GM12878 (cell line): Measurements from ENCODE around the gene MRPL22. TPM values are rescaled to one million over a fixed set of nuclear protein-coding genes. Genes with fewer than 3 reads are reported as not detected.

Experiments used
- ATAC-seq: fragments of 200-7000 bp; cut with Tn5 transposase; 3 replicates; pipeline ENCODE4 v1.9.1; 2020; ENCODE audit warnings: mild to moderate bottlenecking, moderate library complexity
- BruUV-seq: library from RNA; stranded (reverse); fragments of 400-500 nt; replicated peaks from 2 replicates; lab custom pipeline; 2021; lab: Mats Ljungman, UMichigan
- CTCF ChIA-PET: fragments of 300-600 bp; sonication (Branson Sonifier 250); formaldehyde crosslinking; extraction: SDS; loops from one replicate; lab custom pipeline; 2021; ENCODE audit warnings: inconsistent platforms; lab: Yijun Ruan, JAX
- POLR2A ChIA-PET: fragments of 350-600 bp; formaldehyde crosslinking; extraction: SDS; loops from one replicate; lab custom pipeline; 2021; ENCODE audit warnings: inconsistent platforms; lab: Charles Lee
- RAD21 ChIA-PET: fragments of 300-600 bp; sonication (Branson Sonifier 250); formaldehyde crosslinking; loops from one replicate; lab custom pipeline; 2023; ENCODE audit warnings: antibody characterized with exemption; ENCODE audit not compliant: unreplicated experiment; lab: Charles Lee
- SMC1A ChIA-PET: fragments of 300-600 bp; sonication (Branson Sonifier 250); formaldehyde crosslinking; loops from one replicate; lab custom pipeline; 2023; ENCODE audit not compliant: unreplicated experiment, uncharacterized antibody; lab: Charles Lee
- DNase-seq: peaks from one replicate; pipeline ENCODE4 v3.0.0-alpha.2; 2011; ENCODE audit warnings: low read depth, low spot score
- FAIRE-seq: peaks from 3 replicates; lab custom pipeline; 2011; peaks lifted over from hg19 to GRCh38; lab: Jason Lieb, UNC
- H2AFZ ChIP-seq: 2 replicates; pipeline ENCODE4 v1.6.0; 2011; ENCODE audit warnings: low read depth, low read length, control low read depth; ENCODE audit not compliant: control insufficient read depth
- H3K27ac ChIP-seq: 2 replicates; pipeline ENCODE4 v1.5.1; 2011; ENCODE audit warnings: control low read depth; ENCODE audit not compliant: control insufficient read depth, insufficient read depth
- H3K27me3 ChIP-seq, 2 experiments: replicated peaks in 1 of 2; 2 replicates each; pipeline versions ENCODE4 v1.6.0 to v1.6.1; 2011; ENCODE audit warnings: low read length in 1 of 2; ENCODE audit not compliant: control insufficient read depth in 2 of 2, insufficient read depth in 2 of 2
- H3K36me3 ChIP-seq, 2 experiments: 2 replicates each; pipeline ENCODE4 v1.5.1; 2011; ENCODE audit warnings: low read length in 1 of 2; ENCODE audit not compliant: control insufficient read depth in 2 of 2, insufficient read depth in 2 of 2
- H3K4me1 ChIP-seq: 2 replicates; pipeline ENCODE4 v1.6.1; 2011; ENCODE audit warnings: mild to moderate bottlenecking, low read length, moderate library complexity, mixed read lengths; ENCODE audit not compliant: control insufficient read depth, insufficient read depth
- H3K4me2 ChIP-seq: 2 replicates; pipeline ENCODE4 v1.6.0; 2011; ENCODE audit warnings: control low read depth; ENCODE audit not compliant: control insufficient read depth, insufficient read depth
- H3K4me3 ChIP-seq: fragments of 200-600 bp; sonication (generic); 2 replicates; pipeline ENCODE4 v1.5.1; 2016
- H3K79me2 ChIP-seq: 2 replicates; pipeline ENCODE4 v1.6.0; 2011; ENCODE audit warnings: low read length; ENCODE audit not compliant: control insufficient read depth, insufficient read depth
- H3K9ac ChIP-seq: 2 replicates; pipeline ENCODE4 v1.8.0; 2011; ENCODE audit warnings: low read length, control low read depth, mixed read lengths; ENCODE audit not compliant: control insufficient read depth, insufficient read depth
- H3K9me3 ChIP-seq: replicated peaks from 3 replicates; pipeline ENCODE4 v1.5.1; 2011; ENCODE audit warnings: mild to moderate bottlenecking, low read length; ENCODE audit not compliant: control insufficient read depth, insufficient read depth
- H4K20me1 ChIP-seq: 2 replicates; pipeline ENCODE4 v1.6.0; 2011; ENCODE audit not compliant: control insufficient read depth, insufficient read depth
- BCLAF1 ChIP-seq: fragments of 450-650 bp; IDR thresholded peaks from 2 replicates; pipeline ENCODE4 v1.6.1; 2017; ENCODE audit warnings: antibody characterized with exemption, mild to moderate bottlenecking, moderate library complexity
- BRCA1 ChIP-seq: IDR thresholded peaks from 2 replicates; pipeline ENCODE4 v1.6.1; 2011; ENCODE audit warnings: low read depth, low read length, improper control_type of control experiment
- CEBPB ChIP-seq, 2 experiments: fragments of 150-350 bp in 1 of 2; IDR thresholded peaks; 2 replicates each; pipeline ENCODE4 v1.6.1; 2012 to 2014; ENCODE audit warnings: low read depth in 2 of 2, low read length in 2 of 2, borderline replicate concordance in 1 of 2, inconsistent platforms in 1 of 2
- FOXK2 ChIP-seq: fragments of 450-650 bp; IDR thresholded peaks from 2 replicates; pipeline ENCODE4 v1.6.1; 2017; ENCODE audit warnings: mild to moderate bottlenecking, moderate library complexity
- GABPA ChIP-seq: IDR thresholded peaks from 2 replicates; pipeline ENCODE4 v1.6.1; 2014; ENCODE audit warnings: antibody characterized with exemption, low read depth, mild to moderate bottlenecking, inconsistent platforms
- KAT2A ChIP-seq: conservative IDR thresholded peaks from 2 replicates; pipeline ENCODE4 v1.6.1; 2011; ENCODE audit warnings: low read depth, low read length; ENCODE audit not compliant: control insufficient read depth
- NBN ChIP-seq: fragments of 450-650 bp; IDR thresholded peaks from 2 replicates; pipeline ENCODE4 v1.6.1; 2016
- PKNOX1 ChIP-seq: fragments of 450-650 bp; IDR thresholded peaks from 2 replicates; pipeline ENCODE4 v1.6.1; 2016; ENCODE audit warnings: mild to moderate bottlenecking
- PRDM15 ChIP-seq: fragments of 450-650 bp; formaldehyde crosslinking; IDR thresholded peaks from 2 replicates; pipeline ENCODE4 v1.4.0; 2020; ENCODE audit warnings: mild to moderate bottlenecking, moderate library complexity
- SIX5 ChIP-seq: IDR thresholded peaks from 2 replicates; pipeline ENCODE4 v1.6.1; 2011; ENCODE audit warnings: mild to moderate bottlenecking, low read depth, low read length, moderate library complexity; ENCODE audit not compliant: severe bottlenecking
- SPI1 ChIP-seq: IDR thresholded peaks from 2 replicates; pipeline ENCODE4 v1.6.1; 2011; ENCODE audit warnings: low read depth, mild to moderate bottlenecking, low read length, moderate library complexity, borderline replicate concordance; ENCODE audit not compliant: insufficient read depth
- SUPT20H ChIP-seq: IDR thresholded peaks from 2 replicates; pipeline ENCODE4 v1.6.1; 2011; ENCODE audit warnings: low read depth, mild to moderate bottlenecking, low read length, moderate library complexity, borderline replicate concordance; ENCODE audit not compliant: control insufficient read depth
- TARDBP ChIP-seq: IDR thresholded peaks from 2 replicates; pipeline ENCODE4 v1.6.1; 2016; ENCODE audit warnings: borderline replicate concordance
- ZNF217 ChIP-seq: fragments of 450-650 bp; IDR thresholded peaks from 2 replicates; pipeline ENCODE4 v1.6.1; 2017; ENCODE audit warnings: antibody characterized with exemption, mild to moderate bottlenecking
- WGBS: methylation state at CpG from one replicate; pipeline ENCODE4 v1.1.6; 2016; ENCODE audit warnings: low lambda C conversion rate; ENCODE audit not compliant: insufficient replicate concordance, insufficient coverage; ENCODE audit errors: missing lambda C conversion rate; 5-methylcytosine and 5-hydroxymethylcytosine counted together
- in situ Hi-C: fragments of 300-500 bp; cut with MboI; formaldehyde crosslinking; loops from 9 replicates; pipeline ENCODE4 v1.14.3; 2018; ENCODE audit warnings: mixed read lengths
- intact Hi-C: fragments of 100-400 bp; cut with micrococcal nuclease; formaldehyde crosslinking; loops from one replicate; pipeline ENCODE4 v1.14.2; 2022; ENCODE audit not compliant: unreplicated experiment
- polyA plus RNA-seq, 11 experiments: library from polyadenylated mRNA; depleted of rRNA in 4 of 11; unstranded in 6 of 11; stranded (reverse) in 5 of 11; fragments of >200 nt; fragmentation: Nextera tagmentation in 4 of 11; fragmentation: Illumina TruSeq in 1 of 11; extraction: Ambion mirVana in 4 of 11; extraction: Trizol in 1 of 11; gene quantifications; 1 replicate in 1 of 11; 2 replicates in 10 of 11; pipeline versions ENCODE4 v1.2.1 to v1.2.3, GENCODE V29; 2011 to 2016; ENCODE audit warnings: inconsistent platforms in 2 of 11, missing spikeins in 2 of 11, low read depth in 1 of 11
- total RNA-seq, 4 experiments: library from RNA; depleted of rRNA in 3 of 4; stranded (reverse); fragments of >200 nt in 3 of 4; fragmentation: Illumina TruSeq in 1 of 4; extraction: Trizol in 1 of 4; gene quantifications; 2 replicates each; pipeline versions ENCODE4 v1.2.1 to v1.2.3, GENCODE V29; 2013 to 2021

MRPL22 gene
- total and polyA plus RNA-seq, 10 of the 15 experiments (the other 5 are each of a cell fraction or from before 2014, with no cell fraction given): 29.7 to 318 (median 93.4) TPM

DNA sequence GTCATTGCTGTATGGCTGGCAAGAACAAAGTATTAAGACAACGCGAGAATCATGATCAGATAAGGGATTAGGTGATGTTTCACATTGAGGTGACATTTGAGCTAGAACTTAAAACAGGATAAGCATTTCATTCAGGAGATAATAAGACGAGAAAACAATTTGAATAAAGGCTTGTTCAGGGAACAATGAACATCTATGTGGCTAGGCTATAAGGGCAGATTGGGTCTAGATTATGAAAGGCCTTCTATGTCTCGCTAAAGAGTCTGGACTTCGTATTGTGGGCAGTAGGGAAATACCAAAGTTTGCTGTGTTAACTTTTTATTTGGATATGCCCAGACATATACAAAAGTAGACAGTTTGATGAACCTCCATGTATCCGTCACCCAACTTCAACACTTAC lies 6.9 kb downstream of the MRPL22 start:
- Histone ChIP-seq H3K27me3 (no peaks in the 10 kb centered on the region), H3K4me3 (no peak overlapping the region), H3K9me3 (no peaks in the 10 kb centered on the region), H3K4me1 (no peaks in the 10 kb centered on the region; the same call in 1 of the 2 replicates), H3K27ac (no peak overlapping the region), H2AFZ (no peak overlapping the region), H3K9ac (no peak overlapping the region), H4K20me1 (no peaks in the 10 kb centered on the region), H3K36me3 (no peaks in the 10 kb centered on the region; a peak in 1 of 4 replicates), H3K4me2 (no peak overlapping the region), H3K79me2 (peaks cover 18% of the 10 kb centered on the region)
- over 99% methylated on average over 6 of the region's 6 CpGs for WGBS
- FAIRE-seq: no peak
- POLR2A ChIA-PET: no interaction called here
- intact Hi-C loops (no loop called here), in situ Hi-C loops (no loop called here)
- RAD21 ChIA-PET: no interaction called here
- no peak for DNase-seq
- no peak for TF ChIP-seq TARDBP
- no peak for TF ChIP-seq BCLAF1
- no peak for TF ChIP-seq PRDM15 (CRISPR knock-in tag)
- TF ChIP-seq KAT2A: no peak
- TF ChIP-seq GABPA: no peak
- no peak for TF ChIP-seq SIX5
- no peak for TF ChIP-seq BRCA1
- TF ChIP-seq NBN: no peak
- TF ChIP-seq ZNF217: no peak
- no peak for TF ChIP-seq SPI1
- TF ChIP-seq CEBPB (IDR thresholded peaks at IDR 0.05; ENCODE audit: borderline replicate concordance in 1 of 2, low read depth in 2 of 2, low read length in 2 of 2): no peak
- TF ChIP-seq PKNOX1: no peak
- TF ChIP-seq FOXK2: no peak
- no peak for TF ChIP-seq SUPT20H
- ATAC-seq: no peak
- SMC1A ChIA-PET: interaction anchor here (0.8 kb wide), 1 partner anchor 56 kb away, joined by 4 read pairs; no protein-coding TSS in a partner anchor
- CTCF ChIA-PET: no interaction called here
- no TSS peak for BruUV-seq
